Subcutaneous abdominal adipose tissue (tissue), 5 donors: ENCODE measurements around the gene VAV2.
"Not testable (repeated sequence)": the region's sequence is repeated elsewhere in the genome, so short reads cannot be mapped to it uniquely, and the experiment has no call there.

Experiments
- H3K27ac ChIP-seq: one replicate; pipeline ENCODE4 v1.7.0; 2013; ENCODE audit warnings: low read depth, mild to moderate bottlenecking, inconsistent platforms, low read length, moderate library complexity
- H3K27me3 ChIP-seq, 5 donors: one replicate each; pipeline ENCODE4 v1.7.0; 2013; ENCODE audit warnings: low read length in 5 of 5, inconsistent platforms in 1 of 5; ENCODE audit not compliant: control insufficient read depth in 5 of 5, insufficient read depth in 4 of 5
- H3K36me3 ChIP-seq, 5 donors: one replicate each; pipeline ENCODE4 v1.7.0; 2013; ENCODE audit warnings: low read length in 5 of 5; ENCODE audit not compliant: control insufficient read depth in 5 of 5, insufficient read depth in 5 of 5
- H3K4me1 ChIP-seq, 5 donors: one replicate each; pipeline ENCODE4 v1.7.0; 2013; ENCODE audit warnings: low read length in 5 of 5, mild to moderate bottlenecking in 3 of 5, moderate library complexity in 1 of 5; ENCODE audit not compliant: control insufficient read depth in 5 of 5, insufficient read depth in 5 of 5
- H3K4me3 ChIP-seq, 5 donors: one replicate each; pipeline ENCODE4 v1.7.0; 2013; ENCODE audit warnings: low read length in 5 of 5, low read depth in 1 of 5
- H3K9ac ChIP-seq, 5 donors: one replicate each; pipeline ENCODE4 v1.7.0; 2013; ENCODE audit warnings: low read length in 5 of 5, mild to moderate bottlenecking in 4 of 5, moderate library complexity in 3 of 5
- H3K9me3 ChIP-seq, 5 donors: one replicate each; pipeline ENCODE4 v1.7.0; 2013; ENCODE audit warnings: low read length in 5 of 5; ENCODE audit not compliant: control insufficient read depth in 5 of 5
- donor health status: healthy.
- donor health status: healthy.
- donor health status: healthy.
- donor health status: healthy.
- donor health status: healthy.

VAV2 gene

GRCh38 chr9:133989625-133990365 lies 2.3 kb downstream of the VAV2 start:
- no peak overlapping the region for H3K9ac ChIP-seq
- H3K4me3 ChIP-seq: no peak overlapping the region
- peaks cover 0 to 40% (median 27%) of the 10 kb centered on the region in 5 donors for H3K4me1 ChIP-seq
- H3K36me3 ChIP-seq: no peaks in the 10 kb centered on the region
- no peak overlapping the region for H3K27ac ChIP-seq
- no peaks in the 10 kb centered on the region for H3K9me3 ChIP-seq
- peaks cover 0 to 2% (median 0%) of the 10 kb centered on the region in 5 donors for H3K27me3 ChIP-seq

- peaks cover 0 to 33% (median 21%) of the 10 kb centered on the region in 5 donors for H3K4me1 ChIP-seq
- H3K4me3 ChIP-seq, H3K9ac ChIP-seq, H3K27ac ChIP-seq, H3K27me3 ChIP-seq, H3K36me3 ChIP-seq, H3K9me3 ChIP-seq: not testable (repeated sequence)
These were observed 3.4 kb downstream of the VAV2 start for GRCh38 chr9:133988771-133989170.

- Histone ChIP-seq H3K9me3 (no peaks in the 10 kb centered on the region), H3K36me3 (no peaks in the 10 kb centered on the region), H3K27ac (no peak overlapping the region), H3K27me3 (peaks cover 0 to 2% (median 0%) of the 10 kb centered on the region in 5 donors), H3K4me3 (no peak overlapping the region), H3K4me1 (peaks cover 0 to 26% (median 14%) of the 10 kb centered on the region in 5 donors), H3K9ac (no peak overlapping the region)
These were observed 4.0 kb downstream of the VAV2 start for GRCh38 chr9:133987946-133988665.

- Histone ChIP-seq H3K4me3 (no peak overlapping the region), H3K36me3 (no peaks in the 10 kb centered on the region), H3K9ac (no peak overlapping the region), H3K4me1 (peaks cover 0 to 23% (median 12%) of the 10 kb centered on the region in 5 donors), H3K9me3 (no peaks in the 10 kb centered on the region), H3K27ac (no peak overlapping the region), H3K27me3 (peaks cover 0 to 2% (median 0%) of the 10 kb centered on the region in 5 donors)
These were observed 4.7 kb downstream of the VAV2 start for GRCh38 chr9:133987446-133987788.

GRCh38 chr9:133986774-133987445 lies 5.2 kb downstream of the VAV2 start:
- peaks cover 0 to 2% (median 0%) of the 10 kb centered on the region in 5 donors for H3K27me3 ChIP-seq
- no peaks in the 10 kb centered on the region for H3K9me3 ChIP-seq
- no peaks in the 10 kb centered on the region for H3K36me3 ChIP-seq
- H3K9ac ChIP-seq: no peak overlapping the region
- peaks cover 0 to 26% (median 11%) of the 10 kb centered on the region in 5 donors for H3K4me1 ChIP-seq
- H3K4me3 ChIP-seq: no peak overlapping the region
- H3K27ac ChIP-seq: no peak overlapping the region

GRCh38 chr9:133986061-133986460 lies 6.1 kb downstream of the VAV2 start:
- H3K9me3 ChIP-seq: no peaks in the 10 kb centered on the region
- no peak overlapping the region for H3K9ac ChIP-seq
- H3K4me1 ChIP-seq: peaks cover 0 to 18% (median 8%) of the 10 kb centered on the region in 5 donors
- H3K4me3 ChIP-seq: no peak overlapping the region
- no peak overlapping the region for H3K27ac ChIP-seq
- peaks cover 0 to 2% (median 0%) of the 10 kb centered on the region in 5 donors for H3K27me3 ChIP-seq
- H3K36me3 ChIP-seq: no peaks in the 10 kb centered on the region

GRCh38 chr9:133982971-133983720 lies 9.0 kb downstream of the VAV2 start:
- H3K4me3 ChIP-seq: no peak overlapping the region
- H3K36me3 ChIP-seq: no peaks in the 10 kb centered on the region
- no peak overlapping the region for H3K27ac ChIP-seq
- H3K9ac ChIP-seq: no peak overlapping the region
- peaks cover 0 to 6% (median 0%) of the 10 kb centered on the region in 5 donors for H3K27me3 ChIP-seq
- H3K9me3 ChIP-seq: no peaks in the 10 kb centered on the region
- H3K4me1 ChIP-seq: peaks cover 0 to 27% (median 18%) of the 10 kb centered on the region in 5 donors

GRCh38 chr9:133981958-133982681 lies 10.0 kb downstream of the VAV2 start:
- H3K27ac ChIP-seq: no peak overlapping the region
- H3K9me3 ChIP-seq: no peaks in the 10 kb centered on the region
- H3K4me3 ChIP-seq: no peak overlapping the region
- no peaks in the 10 kb centered on the region for H3K36me3 ChIP-seq
- no peak overlapping the region for H3K9ac ChIP-seq
- H3K4me1 ChIP-seq: peaks cover 0 to 27% (median 18%) of the 10 kb centered on the region in 5 donors
- H3K27me3 ChIP-seq: peaks cover 0 to 6% (median 0%) of the 10 kb centered on the region in 5 donors

- Histone ChIP-seq H3K27me3 (peaks cover 0 to 6% (median 0%) of the 10 kb centered on the region in 5 donors), H3K4me3 (no peak overlapping the region), H3K36me3 (no peaks in the 10 kb centered on the region), H3K9ac (no peak overlapping the region), H3K27ac (no peak overlapping the region), H3K9me3 (no peaks in the 10 kb centered on the region), H3K4me1 (peaks cover 0 to 27% (median 18%) of the 10 kb centered on the region in 5 donors)
These were observed 10.6 kb downstream of the VAV2 start for GRCh38 chr9:133981589-133981957.
